Activated CD4-positive, alpha-beta T cell treated with anti-CD3 and anti-CD28 coated beads, Interleukin-2, Interleukin-6, amounts not matched to agents 100 ng/mL and 50 ng/mL, durations not matched to agents 16 hours and 8 hours (primary cell): ENCODE results near the gene MS4A10.

Experiments
- DNase-seq: peaks from one replicate; pipeline ENCODE4 v3.0.0-alpha.2; 2020

The MS4A10 gene

GRCh38 chr11:60830478-60831142, 45.5 kb downstream of the MS4A10 start:
- DNase-seq: no peak

- peak; percentile 85 for DNase-seq
These were observed 46.0 kb downstream of the MS4A10 start for GRCh38 chr11:60831143-60831500.

- no peak for DNase-seq
These were observed 46.5 kb downstream of the MS4A10 start for GRCh38 chr11:60831501-60832079.

GRCh38 chr11:60834742-60835533, 49.8 kb downstream of the MS4A10 start:
- no peak for DNase-seq

GRCh38 chr11:60835534-60835846, 50.4 kb downstream of the MS4A10 start:
- DNase-seq: no peak

DNA sequence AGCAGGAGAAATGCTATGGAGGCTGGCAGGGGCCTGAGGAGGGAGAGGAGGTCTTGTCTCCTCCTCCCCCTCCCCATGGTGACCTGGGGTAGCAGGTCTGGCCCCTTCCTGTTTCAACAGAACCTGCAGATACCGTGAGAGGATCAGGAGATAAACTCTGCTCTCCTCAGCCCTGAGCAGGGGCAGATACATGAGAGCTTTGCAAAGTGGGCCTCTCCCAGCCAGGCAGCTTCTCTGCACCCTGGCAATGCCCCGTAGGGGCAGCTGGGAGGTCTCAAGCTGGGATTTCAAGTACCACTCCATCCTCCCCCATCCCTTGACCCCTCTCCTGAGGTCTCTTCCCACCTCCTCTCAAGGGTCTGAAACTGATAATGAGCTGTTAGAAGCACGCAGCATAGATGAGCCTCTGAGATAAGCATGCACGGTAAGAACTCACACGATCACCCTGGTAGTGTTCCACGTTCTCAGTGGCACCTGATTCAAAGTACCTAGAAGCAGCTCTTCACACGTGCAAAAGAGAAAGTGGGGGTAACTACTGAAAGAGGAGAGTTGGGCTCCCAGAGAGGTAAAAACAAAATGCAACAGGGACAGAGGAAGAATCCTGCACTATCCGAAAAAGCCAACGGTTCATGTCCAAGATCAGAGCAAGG, 51.9 kb downstream of the MS4A10 start:
- peak; percentile 25 for DNase-seq

DNA sequence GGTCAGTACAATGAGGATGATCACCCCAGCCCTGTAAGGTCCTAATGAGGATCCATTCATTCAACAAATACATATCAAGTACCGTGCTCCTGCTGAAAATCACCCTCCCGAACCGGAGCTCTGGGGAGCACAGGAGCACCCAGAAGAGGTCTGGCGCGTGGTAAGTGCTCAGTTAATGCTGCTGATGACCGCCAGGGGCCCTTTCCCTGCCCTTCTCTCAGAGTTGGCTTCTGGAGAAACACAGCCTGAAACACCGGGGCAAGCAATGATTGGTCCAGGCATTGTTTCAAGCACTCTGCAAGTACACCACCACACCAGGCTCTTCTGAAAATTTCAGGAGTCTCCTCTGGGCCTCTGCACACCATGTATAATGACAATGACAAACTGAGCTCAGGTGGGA, 53.0 kb downstream of the MS4A10 start:
- DNase-seq: no peak

DNA sequence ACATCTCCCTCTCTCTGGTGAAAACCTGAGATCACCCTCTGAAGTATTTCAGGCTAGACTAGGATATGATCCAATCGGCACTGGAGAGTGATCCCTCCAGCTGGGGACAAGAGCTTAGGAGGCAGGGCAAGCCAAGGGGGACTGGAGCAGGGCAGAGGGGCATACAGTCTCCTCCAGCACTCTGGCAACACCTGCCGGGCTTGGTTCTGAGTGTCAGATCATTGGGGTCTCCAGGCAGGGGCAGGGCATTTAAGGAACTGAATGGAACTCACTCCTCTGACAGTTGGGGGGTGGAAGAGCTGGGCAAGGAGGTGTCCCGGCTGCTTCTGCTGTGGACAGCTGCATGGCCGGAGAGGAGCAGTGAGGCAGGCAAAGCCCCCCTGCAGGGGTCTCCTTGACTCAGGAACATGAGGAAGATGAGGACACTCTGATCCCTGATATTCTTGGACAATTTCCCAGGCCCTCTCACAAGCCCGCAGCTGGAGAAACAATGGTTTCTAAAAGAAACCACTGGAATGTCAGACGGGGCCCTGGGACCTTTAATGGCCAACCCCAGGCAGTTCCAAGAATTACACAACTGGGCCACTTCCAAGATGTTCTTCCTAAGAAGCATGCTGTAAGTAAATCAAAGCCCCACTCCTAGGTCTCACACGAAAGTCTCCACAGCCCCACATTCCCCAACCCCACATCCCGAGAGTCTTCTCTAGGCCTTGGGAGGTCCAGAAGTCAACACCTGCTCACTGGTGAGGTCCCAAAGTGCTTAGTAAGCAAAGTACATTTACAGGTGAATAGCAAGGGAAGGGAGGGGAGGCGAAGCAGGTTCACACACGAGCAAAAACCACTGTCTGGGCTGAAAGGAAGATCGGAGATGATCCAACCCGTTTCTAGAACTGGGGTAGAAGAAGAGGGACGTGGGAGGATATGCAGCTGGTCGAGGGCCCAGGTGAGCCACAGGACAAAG, 55.6 kb downstream of the MS4A10 start:
- DNase-seq: no peak

GRCh38 chr11:60841797-60842667, 56.9 kb downstream of the MS4A10 start, which contains the start of gene CCDC86:
Gene CCDC86, plus strand, starts transcription at chr11:60842113. Its CDS starts 12 bp downstream, at chr11:60842125.
- DNase-seq: peak; percentile 99

DNA sequence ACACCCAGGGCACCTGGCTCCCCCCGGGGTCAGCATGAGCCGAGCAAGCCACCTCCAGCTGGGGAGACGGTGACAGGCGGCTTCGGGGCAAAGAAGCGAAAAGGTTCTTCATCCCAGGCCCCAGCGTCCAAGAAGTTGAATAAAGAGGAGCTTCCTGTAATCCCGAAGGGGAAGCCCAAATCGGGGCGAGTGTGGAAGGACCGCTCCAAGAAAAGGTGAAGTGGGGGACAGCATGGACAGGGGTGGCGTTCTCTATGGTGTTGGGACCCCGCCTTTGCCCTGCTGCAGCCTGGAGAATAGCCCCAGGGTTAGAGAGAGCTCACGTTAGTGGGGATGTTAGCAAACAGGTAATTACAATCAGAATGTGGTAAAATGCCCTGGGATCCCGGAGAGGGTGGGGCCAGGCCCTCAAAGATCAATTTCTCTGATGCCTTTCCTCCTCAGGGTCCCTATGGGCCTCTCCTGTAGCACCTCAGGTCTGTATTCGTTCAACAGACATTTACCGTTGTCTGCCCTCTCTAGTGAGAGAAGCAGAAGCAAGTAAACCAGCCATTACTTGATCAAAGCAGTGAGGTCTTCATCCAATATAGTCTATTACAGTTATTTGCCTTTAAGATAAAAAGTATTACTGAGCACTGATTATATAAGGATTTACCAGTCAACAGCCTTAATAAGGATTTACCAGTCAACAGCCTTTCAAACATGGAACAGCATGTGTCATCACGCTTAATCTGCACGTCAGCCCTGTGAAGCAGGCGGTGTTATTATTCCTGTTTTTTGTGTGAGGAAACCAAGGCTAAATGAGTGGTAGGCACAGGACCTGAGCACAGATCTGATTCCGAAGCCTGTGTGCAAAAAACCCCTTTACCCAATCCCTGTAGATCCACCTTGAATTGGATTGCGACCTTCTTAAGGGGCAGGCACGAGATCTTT, 57.8 kb downstream of the MS4A10 start:
- no peak for DNase-seq

DNA sequence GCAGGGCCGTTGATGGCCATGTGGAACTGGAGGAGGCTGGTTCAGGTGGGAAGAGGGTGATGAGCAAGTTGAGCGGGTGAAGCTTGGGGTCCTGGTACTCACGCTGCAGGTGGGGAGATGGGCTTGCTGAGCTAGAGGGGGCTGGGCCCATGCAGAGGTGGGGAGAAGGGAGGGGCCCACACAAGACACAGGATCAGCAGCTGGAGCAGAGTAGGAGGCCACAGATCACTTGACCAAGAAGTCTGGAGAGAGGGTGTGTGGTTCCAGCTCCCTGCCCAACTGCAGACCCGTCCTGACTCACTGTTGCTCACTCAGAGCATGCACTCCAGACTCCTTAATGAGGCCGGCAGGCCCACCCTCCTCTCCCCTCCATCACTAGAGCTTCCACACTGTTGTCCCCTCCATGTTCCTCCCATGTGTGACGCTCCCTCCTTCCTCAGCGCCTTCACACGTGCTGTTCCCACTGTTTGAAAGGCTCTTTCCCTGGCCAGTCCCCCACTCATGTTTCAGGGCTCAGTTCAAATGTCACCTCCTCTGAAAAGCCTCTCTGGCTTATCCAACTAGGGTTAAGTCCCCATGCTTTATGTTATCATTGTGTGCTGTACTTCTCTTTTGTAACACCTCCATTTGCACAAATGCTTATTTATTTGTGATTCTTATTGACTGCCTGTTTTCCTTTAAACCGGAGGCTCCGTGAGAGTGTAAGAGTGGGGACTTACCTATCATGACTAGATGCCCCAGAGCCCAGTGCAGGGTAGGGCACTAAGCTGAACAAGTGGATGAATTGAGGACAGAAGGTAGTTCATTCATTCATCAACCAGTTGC, 59.1 kb downstream of the MS4A10 start:
- DNase-seq: no peak

DNA sequence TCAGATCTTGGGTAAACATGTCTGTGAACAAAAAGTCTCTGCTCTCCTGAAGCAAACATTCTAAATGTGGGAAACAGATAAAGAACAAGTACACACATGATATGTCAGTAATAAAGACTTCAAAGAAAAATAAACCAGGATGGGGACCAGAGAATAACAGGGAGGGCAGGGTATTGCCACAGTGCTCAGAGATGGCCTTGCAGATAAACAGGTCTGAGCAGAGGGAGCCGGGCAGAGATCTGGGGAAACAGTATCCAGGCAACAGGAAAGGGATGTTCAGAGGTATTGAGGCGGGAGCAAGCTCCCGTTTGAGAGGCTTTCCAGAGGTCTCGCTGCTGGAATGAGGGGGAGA, 59.7 kb downstream of the MS4A10 start:
- DNase-seq: no peak

- DNase-seq: no peak
These were observed 60.2 kb downstream of the MS4A10 start for GRCh38 chr11:60845338-60845737.

- no peak for DNase-seq
These were observed 62.1 kb downstream of the MS4A10 start for GRCh38 chr11:60847281-60847680.

GRCh38 chr11:60847896-60848295, 62.8 kb downstream of the MS4A10 start:
- no peak for DNase-seq

- no peak for DNase-seq
These were observed 63.6 kb downstream of the MS4A10 start for GRCh38 chr11:60848714-60849151.

- DNase-seq: no peak
These were observed 64.7 kb downstream of the MS4A10 start for GRCh38 chr11:60849641-60850520.
